Measurements from ENCODE around the gene MOB2.

MOB2 gene

GRCh38 chr11:1446623-1447022, 40.0 kb downstream of the MOB2 start:
- H3K4me3 ChIP-seq (ENCODE audit: insufficient read depth, low read length, poor library complexity, severe bottlenecking) = no peak overlapping the region
- H3K27ac ChIP-seq (ENCODE audit: low read depth, low read length) = no peak overlapping the region
- H3K36me3 ChIP-seq (ENCODE audit: low read length) = no peaks in the 10 kb centered on the region
- no peak overlapping the region for H3K9ac ChIP-seq (ENCODE audit: low read length)
- no peaks in the 10 kb centered on the region for H4K20me1 ChIP-seq (ENCODE audit: low read depth, low read length)
- H3K27me3 ChIP-seq (ENCODE audit: low read length) = no peaks in the 10 kb centered on the region
- no peaks in the 10 kb centered on the region for H3F3A ChIP-seq (ENCODE audit: insufficient read depth)
- no peak overlapping the region for H2AFZ ChIP-seq (ENCODE audit: low read depth, low read length, severe bottlenecking)
- H3K79me2 ChIP-seq (ENCODE audit: insufficient read depth, low read length) = no peaks in the 10 kb centered on the region
- H3K9me3 ChIP-seq (ENCODE audit: insufficient read depth, low read length) = no peaks in the 10 kb centered on the region
- TF ChIP-seq CTCF (IDR thresholded peaks at IDR 0.05; ENCODE audit: insufficient read depth, low read length, poor library complexity, severe bottlenecking) (no peak), EZH2phosphoT487 (conservative IDR thresholded peaks at IDR 0.05; ENCODE audit: low read length) (no peak)
- H3K4me2 ChIP-seq (ENCODE audit: low read depth, low read length, poor library complexity, severe bottlenecking) = no peak overlapping the region
- no peaks in the 10 kb centered on the region for H3K9me2 ChIP-seq (replicated peaks; ENCODE audit: insufficient read depth, low read length)

- Histone ChIP-seq H3K27me3 (ENCODE audit: low read length) (no peaks in the 10 kb centered on the region), H3K9me2 (replicated peaks; ENCODE audit: insufficient read depth, low read length) (no peaks in the 10 kb centered on the region), H3K4me3 (ENCODE audit: insufficient read depth, low read length, poor library complexity, severe bottlenecking) (no peak overlapping the region), H3K9me3 (ENCODE audit: insufficient read depth, low read length) (no peaks in the 10 kb centered on the region), H3K27ac (ENCODE audit: low read depth, low read length) (no peak overlapping the region), H4K20me1 (ENCODE audit: low read depth, low read length) (no peaks in the 10 kb centered on the region), H3K36me3 (ENCODE audit: low read length) (no peaks in the 10 kb centered on the region), H3F3A (ENCODE audit: insufficient read depth) (no peaks in the 10 kb centered on the region), H3K9ac (ENCODE audit: low read length) (no peak overlapping the region), H3K79me2 (ENCODE audit: insufficient read depth, low read length) (no peaks in the 10 kb centered on the region), H2AFZ (ENCODE audit: low read depth, low read length, severe bottlenecking) (no peak overlapping the region), H3K4me2 (ENCODE audit: low read depth, low read length, poor library complexity, severe bottlenecking) (no peak overlapping the region)
- TF ChIP-seq EZH2phosphoT487 (conservative IDR thresholded peaks at IDR 0.05; ENCODE audit: low read length) (no peak), CTCF (IDR thresholded peaks at IDR 0.05; ENCODE audit: insufficient read depth, low read length, poor library complexity, severe bottlenecking) (no peak)
Observed at GRCh38 chr11:1445741-1446445, 40.7 kb downstream of the MOB2 start.

GRCh38 chr11:1444823-1445422, 41.7 kb downstream of the MOB2 start:
- H3K36me3 ChIP-seq (ENCODE audit: low read length) = no peaks in the 10 kb centered on the region
- H3K4me2 ChIP-seq (ENCODE audit: low read depth, low read length, poor library complexity, severe bottlenecking) = no peak overlapping the region
- no peaks in the 10 kb centered on the region for H3K27me3 ChIP-seq (ENCODE audit: low read length)
- H3K27ac ChIP-seq (ENCODE audit: low read depth, low read length) = no peak overlapping the region
- no peak overlapping the region for H3K4me3 ChIP-seq (ENCODE audit: insufficient read depth, low read length, poor library complexity, severe bottlenecking)
- H3K9ac ChIP-seq (ENCODE audit: low read length) = no peak overlapping the region
- no peaks in the 10 kb centered on the region for H4K20me1 ChIP-seq (ENCODE audit: low read depth, low read length)
- H3K79me2 ChIP-seq (ENCODE audit: insufficient read depth, low read length) = no peaks in the 10 kb centered on the region
- H3K9me2 ChIP-seq (replicated peaks; ENCODE audit: insufficient read depth, low read length) = no peaks in the 10 kb centered on the region
- H3F3A ChIP-seq (ENCODE audit: insufficient read depth) = no peaks in the 10 kb centered on the region
- TF ChIP-seq EZH2phosphoT487 (conservative IDR thresholded peaks at IDR 0.05; ENCODE audit: low read length) (no peak), CTCF (IDR thresholded peaks at IDR 0.05; ENCODE audit: insufficient read depth, low read length, poor library complexity, severe bottlenecking) (no peak)
- H2AFZ ChIP-seq (ENCODE audit: low read depth, low read length, severe bottlenecking) = no peak overlapping the region
- no peaks in the 10 kb centered on the region for H3K9me3 ChIP-seq (ENCODE audit: insufficient read depth, low read length)
